Spleen (tissue), 11 donors: ENCODE results near the gene TSEN54. TPM values are rescaled to one million over a fixed set of nuclear protein-coding genes. Genes with fewer than 3 reads are reported as not detected.
A peak's percentile ranks its signal among the peaks of the same experiment; 100 is the strongest.

Experiments used
- DNase-seq: peaks from one replicate; pipeline ENCODE4 v3.0.0-alpha.2; 2020
- H3K27ac ChIP-seq, 8 donors: fragments of 200-600 bp; sonication (generic) in 7 of 8; 1 replicate in 4 of 8; 2 replicates in 4 of 8; pipeline versions ENCODE4 v1.5.0 to v1.8.0; 2016 to 2021; ENCODE audit warnings: inconsistent platforms in 4 of 8, mild to moderate bottlenecking in 4 of 8, moderate library complexity in 1 of 8
- H3K27me3 ChIP-seq, 7 donors: fragments of 200-600 bp; sonication (generic) in 6 of 7; replicated peaks in 1 of 7; 1 replicate in 4 of 7; 2 replicates in 3 of 7; pipeline versions ENCODE4 v1.5.0 to v1.8.0; 2016 to 2021; ENCODE audit warnings: inconsistent platforms in 3 of 7, mild to moderate bottlenecking in 1 of 7
- H3K36me3 ChIP-seq, 6 donors: fragments of 200-600 bp; sonication (generic) in 5 of 6; 1 replicate in 4 of 6; 2 replicates in 2 of 6; pipeline versions ENCODE4 v1.5.0 to v1.8.0; 2016 to 2021; ENCODE audit warnings: inconsistent platforms in 2 of 6
- H3K4me1 ChIP-seq, 6 donors: fragments of 200-600 bp; sonication (generic) in 5 of 6; 1 replicate in 3 of 6; 2 replicates in 3 of 6; pipeline versions ENCODE4 v1.5.0 to v1.8.0; 2016 to 2021; ENCODE audit warnings: inconsistent platforms in 3 of 6
- H3K4me3 ChIP-seq, 8 donors: fragments of 200-600 bp; sonication (generic) in 7 of 8; 1 replicate in 4 of 8; 2 replicates in 4 of 8; pipeline versions ENCODE4 v1.5.0 to v1.8.0; 2016 to 2021; ENCODE audit warnings: inconsistent platforms in 4 of 8, mild to moderate bottlenecking in 4 of 8, moderate library complexity in 2 of 8
- H3K9me3 ChIP-seq, 8 donors: fragments of 200-600 bp; sonication (generic) in 7 of 8; 1 replicate in 4 of 8; 2 replicates in 4 of 8; pipeline versions ENCODE4 v1.5.0 to v1.8.0; 2016 to 2021; ENCODE audit warnings: inconsistent platforms in 4 of 8
- POLR2A ChIP-seq, 3 donors: fragments of 450-650 bp; IDR thresholded peaks; one replicate each; pipeline ENCODE4 v1.5.1; 2017; ENCODE audit warnings: antibody characterized with exemption in 3 of 3, mild to moderate bottlenecking in 1 of 3
- POLR2AphosphoS5 ChIP-seq, 3 donors: sonication (generic); formaldehyde crosslinking; IDR thresholded peaks; one replicate each; pipeline ENCODE4 v1.5.1; 2017; ENCODE audit warnings: antibody characterized with exemption in 3 of 3
- WGBS, 5 donors: extraction: QIAGEN DNeasy Blood & Tissue Kit in 3 of 5; methylation state at CpG; one replicate each; pipeline versions ENCODE4 v1.1.5 to v1.1.7; 2013 to 2018; 5-methylcytosine and 5-hydroxymethylcytosine counted together
- intact Hi-C: fragments of 100-400 bp; cut with DNase I; formaldehyde crosslinking; loops from one replicate; pipeline ENCODE4 v1.15.0; 2023; ENCODE audit warnings: low total_unique reads
- polyA plus RNA-seq, 3 donors: library from polyadenylated mRNA; stranded (reverse); fragments of 200-250 nt; gene quantifications; one replicate each; pipeline ENCODE4 v1.2.1, GENCODE V29; 2013
- total RNA-seq, 7 donors: library from RNA; depleted of rRNA in 3 of 7; stranded (reverse); fragments of >200 nt in 3 of 7; fragmentation: NEBNext Ultra II Directional in 4 of 7; extraction: Animal tissue kit (Norgen Biotek cat#: 25700) in 4 of 7; gene quantifications; one replicate each; pipeline versions ENCODE4 v1.1.0 to v1.2.1, GENCODE V29; 2016 to 2021
- TF ChIP-seq, protein P1 (sequence below), 11 experiments: fragments of 200-600 bp in 7 of 11; fragments of 450-650 bp in 4 of 11; sonication (generic) in 4 of 11; IDR thresholded peaks in 8 of 11; conservative IDR thresholded peaks in 3 of 11; 1 replicate in 7 of 11; 2 replicates in 4 of 11; pipeline versions ENCODE4 v1.4.0 to v1.8.0; 2016 to 2021; ENCODE audit warnings: antibody characterized with exemption in 11 of 11, inconsistent platforms in 4 of 11, mild to moderate bottlenecking in 1 of 11
- donor health status: healthy with polysubstance abuse.
- donor health status: DM: no; HTN: no; CAD: no; lungs with moderate emphysema.
- donor health status: DM: no; HTN: no; CAD: no.
- donor health status: Bipolar disorder and iron deficiency.
- donor health status: healthy.
- donor health status: DM: no; HTN: no; CAD: no.
- donor health status: DM: yes; HTN: yes; CAD: no.

TSEN54 gene
- total and polyA plus RNA-seq, 10 donors = 31.0 to 87.8 (median 42.4) TPM

DNA sequence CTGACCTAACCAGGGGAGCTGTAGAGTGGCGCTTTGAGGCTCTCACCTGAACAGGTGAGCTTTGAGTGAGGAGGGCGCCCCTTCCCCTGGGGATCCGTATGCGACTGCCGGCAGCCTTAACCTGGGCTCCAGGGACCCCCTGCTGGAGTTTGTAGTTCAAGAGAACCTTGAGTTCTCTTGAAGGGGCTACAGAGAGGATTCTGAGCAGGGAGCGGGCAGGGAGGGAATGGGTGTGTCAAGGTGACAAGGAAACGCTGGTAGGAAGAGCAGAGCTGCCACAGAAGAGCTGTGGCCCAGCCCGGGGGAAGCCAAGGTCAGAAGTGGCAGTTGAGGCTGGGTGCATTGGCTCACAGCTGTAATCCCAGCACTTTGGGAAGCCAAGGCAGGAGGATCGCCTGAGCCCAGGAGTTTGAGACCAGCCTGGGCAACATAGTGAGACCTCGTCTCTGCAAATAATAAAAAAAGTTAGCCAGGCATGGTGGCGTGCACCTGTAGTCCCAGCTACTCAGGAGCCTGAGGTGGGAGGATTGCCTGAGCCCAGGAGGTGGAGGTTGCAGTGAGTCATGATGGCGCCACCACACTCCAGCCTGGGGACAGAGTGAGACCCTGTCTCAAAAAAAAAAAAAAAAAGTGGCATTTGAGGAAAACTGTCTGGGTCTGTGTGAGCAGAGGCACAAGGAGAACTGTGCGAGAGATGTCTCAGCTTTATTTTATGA lies 10.4 kb downstream of the TSEN54 start:
- peak in 1 of 3 donors; percentile 41 for TF ChIP-seq POLR2AphosphoS5 (IDR thresholded peaks at IDR 0.05)
- no peak for TF ChIP-seq POLR2A (IDR thresholded peaks at IDR 0.05)
- TF ChIP-seq, protein P1, sequence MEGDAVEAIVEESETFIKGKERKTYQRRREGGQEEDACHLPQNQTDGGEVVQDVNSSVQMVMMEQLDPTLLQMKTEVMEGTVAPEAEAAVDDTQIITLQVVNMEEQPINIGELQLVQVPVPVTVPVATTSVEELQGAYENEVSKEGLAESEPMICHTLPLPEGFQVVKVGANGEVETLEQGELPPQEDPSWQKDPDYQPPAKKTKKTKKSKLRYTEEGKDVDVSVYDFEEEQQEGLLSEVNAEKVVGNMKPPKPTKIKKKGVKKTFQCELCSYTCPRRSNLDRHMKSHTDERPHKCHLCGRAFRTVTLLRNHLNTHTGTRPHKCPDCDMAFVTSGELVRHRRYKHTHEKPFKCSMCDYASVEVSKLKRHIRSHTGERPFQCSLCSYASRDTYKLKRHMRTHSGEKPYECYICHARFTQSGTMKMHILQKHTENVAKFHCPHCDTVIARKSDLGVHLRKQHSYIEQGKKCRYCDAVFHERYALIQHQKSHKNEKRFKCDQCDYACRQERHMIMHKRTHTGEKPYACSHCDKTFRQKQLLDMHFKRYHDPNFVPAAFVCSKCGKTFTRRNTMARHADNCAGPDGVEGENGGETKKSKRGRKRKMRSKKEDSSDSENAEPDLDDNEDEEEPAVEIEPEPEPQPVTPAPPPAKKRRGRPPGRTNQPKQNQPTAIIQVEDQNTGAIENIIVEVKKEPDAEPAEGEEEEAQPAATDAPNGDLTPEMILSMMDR (IDR thresholded peaks at IDR 0.05 in 8 of 11, conservative IDR thresholded peaks at IDR 0.05 in 3 of 11) = no peak
- peak overlapping the region; percentile 68 to 92 (median 82) for H3K4me3 ChIP-seq
- H3K36me3 ChIP-seq = peaks cover 0 to 29% (median 8%) of the 10 kb centered on the region in 6 donors
- H3K4me1 ChIP-seq = peaks cover 7 to 56% (median 37%) of the 10 kb centered on the region in 6 donors
- peak overlapping the region in 6 of 8 donors; percentile 51 to 92 (median 84) for H3K27ac ChIP-seq
- DNase-seq = peak; percentile 75
- peaks cover 0 to 15% (median 0%) of the 10 kb centered on the region in 7 donors for H3K27me3 ChIP-seq
- intact Hi-C loops = no loop called here
- no peaks in the 10 kb centered on the region for H3K9me3 ChIP-seq
- 44 to 58% (median 57%) methylated on average over 13 of the region's 13 CpGs for WGBS, 5 donors

DNA sequence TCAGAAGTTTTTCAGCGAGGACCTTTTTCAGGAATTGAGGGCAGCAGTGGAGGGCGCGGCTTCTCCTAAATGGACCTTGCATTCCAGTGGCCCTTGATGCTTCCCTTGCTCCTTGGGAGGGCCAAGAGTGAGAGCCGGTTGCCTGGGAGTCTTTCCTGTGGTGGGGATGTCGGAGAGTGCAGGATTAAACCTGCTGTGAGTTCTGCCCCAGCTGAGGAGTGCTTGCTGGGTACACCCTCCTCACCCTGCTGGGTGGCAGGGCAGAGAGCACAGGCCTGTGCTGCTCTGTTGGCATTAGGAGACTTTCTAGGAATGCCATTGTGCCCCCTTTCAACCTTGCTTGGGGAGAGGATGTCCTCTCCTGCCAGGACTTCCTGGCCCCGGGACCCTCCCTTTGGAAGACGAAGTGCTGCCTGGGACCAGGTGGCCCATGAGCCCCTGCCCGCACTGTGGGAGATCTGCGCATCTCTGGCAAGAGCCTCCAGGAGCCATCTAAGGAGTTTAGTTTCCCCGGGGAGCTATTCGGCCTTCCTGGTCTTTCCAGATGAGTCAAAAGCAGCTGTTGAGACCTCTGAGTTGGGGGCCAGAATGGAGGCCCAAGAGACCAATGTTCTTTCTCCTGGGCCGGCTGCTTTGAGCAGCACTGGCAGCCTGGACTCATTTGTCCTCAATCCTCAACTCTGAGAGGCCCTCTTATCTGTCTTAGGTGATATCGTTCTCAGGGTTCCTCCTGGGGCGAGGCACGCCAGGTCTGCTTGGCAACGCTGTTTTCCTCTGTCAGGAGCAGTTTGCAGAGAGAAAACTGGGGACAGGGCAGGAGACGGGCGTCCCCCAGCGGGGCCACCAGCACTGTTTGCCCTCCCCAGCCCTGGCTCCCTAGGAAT lies 14.8 kb downstream of the TSEN54 start:
- peaks cover 0 to 12% (median 0%) of the 10 kb centered on the region in 7 donors for H3K27me3 ChIP-seq
- no peak for DNase-seq
- peaks cover 0 to 30% (median 2%) of the 10 kb centered on the region in 6 donors for H3K36me3 ChIP-seq
- TF ChIP-seq POLR2AphosphoS5 (IDR thresholded peaks at IDR 0.05) (no peak), POLR2A (IDR thresholded peaks at IDR 0.05) (no peak)
- TF ChIP-seq, protein P1 (IDR thresholded peaks at IDR 0.05 in 8 of 11, conservative IDR thresholded peaks at IDR 0.05 in 3 of 11) = no peak
- intact Hi-C loops = no loop called here
- H3K9me3 ChIP-seq = no peaks in the 10 kb centered on the region
- H3K4me1 ChIP-seq = peaks cover 6 to 60% (median 44%) of the 10 kb centered on the region in 6 donors
- no peak overlapping the region for H3K4me3 ChIP-seq
- H3K27ac ChIP-seq = no peak overlapping the region
- 79 to 88% (median 86%) methylated on average over 16 to 19 of the region's 19 CpGs for WGBS, 5 donors

GRCh38 chr17:75531721-75532072 lies 15.4 kb downstream of the TSEN54 start:
- H3K36me3 ChIP-seq = peaks cover 0 to 30% (median 2%) of the 10 kb centered on the region in 6 donors
- no peak for TF ChIP-seq POLR2A (IDR thresholded peaks at IDR 0.05)
- H3K4me1 ChIP-seq = peaks cover under 1 to 56% (median 38%) of the 10 kb centered on the region in 6 donors
- intact Hi-C loops = no loop called here
- peaks cover 0 to 6% (median 0%) of the 10 kb centered on the region in 7 donors for H3K27me3 ChIP-seq
- WGBS, 5 donors = 87 to 93% (median 91%) methylated on average over 6 to 7 of the region's 7 CpGs
- no peak overlapping the region for H3K4me3 ChIP-seq
- no peak for DNase-seq
- H3K9me3 ChIP-seq = no peaks in the 10 kb centered on the region
- H3K27ac ChIP-seq = no peak overlapping the region

- peak overlapping the region; percentile 36 to 87 (median 62) for H3K27ac ChIP-seq
- TF ChIP-seq POLR2AphosphoS5 (IDR thresholded peaks at IDR 0.05) (peak; percentile 67 to 70 (median 68)), POLR2A (IDR thresholded peaks at IDR 0.05) (no peak)
- TF ChIP-seq, protein P1 (IDR thresholded peaks at IDR 0.05 in 8 of 11, conservative IDR thresholded peaks at IDR 0.05 in 3 of 11) = no peak
- 17 to 72% (median 38%) methylated on average over 5 to 15 of the region's 15 CpGs for WGBS, 5 donors
- intact Hi-C loops = no loop called here
- peaks cover 0 to 43% (median 28%) of the 10 kb centered on the region in 6 donors for H3K4me1 ChIP-seq
- H3K9me3 ChIP-seq = no peaks in the 10 kb centered on the region
- no peaks in the 10 kb centered on the region for H3K27me3 ChIP-seq
- peaks cover 0 to 29% (median 2%) of the 10 kb centered on the region in 6 donors for H3K36me3 ChIP-seq
- H3K4me3 ChIP-seq = peak overlapping the region in 1 of 8 donors; percentile 36
- DNase-seq = peak; percentile 88
Observed at GRCh38 chr17:75535119-75535537, 18.8 kb downstream of the TSEN54 start.
